Measurements from ENCODE around the gene TFPT. TPM values are rescaled to one million over a fixed set of nuclear protein-coding genes. Genes with fewer than 3 reads are reported as not detected.
A peak's percentile ranks its signal among the peaks of the same experiment; 100 is the strongest.

Gene TFPT
- total RNA-seq, 1 donor from 2014 or later: 4.3 TPM

DNA sequence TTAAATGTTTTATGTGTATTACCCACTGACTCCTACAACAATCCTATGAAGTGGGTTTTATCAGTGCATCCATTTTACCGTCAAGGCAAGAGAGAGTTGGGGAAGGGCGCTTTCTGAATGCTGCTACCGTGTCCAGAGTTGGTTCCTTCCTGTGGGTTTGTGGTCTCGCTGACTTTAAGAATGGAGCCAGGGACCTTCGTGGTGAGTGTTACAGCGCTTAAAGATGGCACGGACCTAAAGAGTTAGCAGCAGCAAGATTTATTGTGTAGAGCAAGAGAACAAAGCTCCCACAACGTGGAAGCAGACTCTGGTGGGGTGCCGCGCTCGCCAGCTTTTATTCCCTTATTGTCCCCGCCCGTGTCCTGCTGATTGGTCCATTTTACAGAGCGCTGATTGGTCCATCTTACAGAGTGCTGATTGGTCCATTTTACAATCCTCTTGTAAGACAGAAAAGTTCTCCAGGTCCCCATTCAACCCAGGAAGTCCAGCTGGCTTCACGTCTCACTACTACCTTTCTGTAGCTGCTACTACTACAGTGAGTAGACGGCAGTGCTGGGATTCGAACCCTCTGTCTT is 20.9 kb downstream of the TFPT start:
- ATAC-seq (no peak), DNase-seq (ENCODE audit: low spot score) (no peak)

DNA sequence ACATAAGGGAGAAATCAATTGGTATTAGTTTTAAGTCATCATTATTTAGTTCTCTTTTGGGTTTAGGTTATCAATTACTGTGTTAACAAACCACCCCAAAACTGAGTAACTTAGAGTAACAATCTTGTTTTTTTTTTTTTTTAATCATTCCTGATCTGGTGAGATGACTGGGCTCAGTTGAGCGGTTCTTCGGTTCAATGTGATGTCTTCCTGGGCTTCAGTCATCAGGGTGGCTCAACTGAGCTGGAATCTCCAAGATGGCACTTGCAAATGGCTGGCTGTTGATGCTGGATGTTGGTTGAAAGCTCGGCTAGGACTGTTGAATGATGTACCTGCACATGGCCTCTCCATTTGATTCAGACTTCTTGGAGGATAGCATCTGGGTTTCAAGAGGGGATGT is 31.0 kb downstream of the TFPT start:
- ATAC-seq (no peak), DNase-seq (ENCODE audit: low spot score) (no peak)

- DNase-seq (ENCODE audit: low spot score): no peak
- no peak for ATAC-seq
Observed at GRCh38 chr19:54081032-54081431, 34.4 kb downstream of the TFPT start, which contains the start of gene TARM1. Gene TARM1, minus strand, starts transcription at chr19:54081365. Its CDS starts 25 bp downstream, at chr19:54081340.

DNA sequence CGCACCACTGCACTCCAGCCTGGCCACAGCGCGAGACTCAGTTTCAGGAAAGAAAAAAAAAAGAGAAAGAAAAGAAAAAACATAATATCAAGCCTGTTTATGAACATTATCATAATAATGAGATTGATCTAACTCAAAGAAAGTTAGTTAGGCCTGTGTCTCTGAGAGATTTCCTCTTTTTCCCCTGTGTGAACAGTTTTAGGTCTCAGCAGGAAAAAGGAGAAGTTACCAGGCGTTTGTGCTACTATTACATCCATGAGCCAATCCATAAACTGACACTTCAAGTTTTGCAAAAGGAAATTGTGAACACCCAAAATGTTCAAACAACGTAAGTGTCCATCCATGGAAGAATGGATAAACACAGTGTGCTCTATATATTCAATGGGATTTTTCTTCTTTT is 38.1 kb downstream of the TFPT start:
- DNase-seq (ENCODE audit: low spot score): no peak
- ATAC-seq: no peak

GRCh38 chr19:54074851-54075250 is 40.6 kb downstream of the TFPT start:
- DNase-seq (ENCODE audit: low spot score) (no peak), ATAC-seq (no peak)

DNA sequence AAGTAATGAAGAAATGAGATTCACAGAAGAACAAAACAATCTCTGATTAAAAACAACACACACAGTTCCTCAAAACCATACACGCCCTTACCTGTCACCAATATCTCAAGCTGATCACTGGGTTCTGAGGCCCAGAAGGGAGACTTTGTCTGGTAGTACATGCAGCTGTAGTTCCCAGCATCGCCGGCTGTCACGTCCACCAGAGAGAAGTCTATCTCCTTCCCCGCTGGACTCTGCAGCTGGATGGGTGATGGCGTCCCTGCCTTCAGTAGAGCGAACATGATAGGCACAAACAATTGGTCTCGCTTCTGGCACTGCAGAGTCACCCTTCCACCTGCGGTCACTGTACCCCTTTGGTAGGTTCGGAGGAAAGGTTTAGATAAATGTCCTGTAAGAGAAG is 41.6 kb downstream of the TFPT start:
- ATAC-seq (no peak), DNase-seq (ENCODE audit: low spot score) (no peak)

DNA sequence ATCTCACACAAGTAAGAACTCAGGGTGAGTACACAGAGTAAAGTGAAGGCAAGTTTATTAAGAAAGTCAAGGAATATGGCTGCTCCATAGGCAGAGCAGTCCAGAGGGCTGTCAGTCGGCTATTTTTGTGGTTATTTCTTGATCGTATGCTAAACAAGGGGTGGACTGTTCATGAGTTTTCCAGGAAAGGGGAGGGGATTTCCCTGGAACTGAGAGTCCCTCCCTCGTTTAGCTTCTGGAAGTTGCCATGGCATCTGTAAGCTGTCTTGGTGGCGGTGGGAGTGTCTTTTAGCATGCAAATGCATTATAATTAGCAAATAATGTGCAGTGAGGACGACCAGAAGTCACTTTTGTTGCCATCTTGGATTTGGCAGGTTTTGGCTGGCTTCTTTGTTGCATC is 46.0 kb downstream of the TFPT start:
- DNase-seq (ENCODE audit: low spot score) (no peak), ATAC-seq (no peak)

GRCh38 chr19:54063350-54064116 is 51.9 kb downstream of the TFPT start, which contains the start of gene VSTM1:
Gene VSTM1, minus strand, starts transcription at chr19:54063897. Its CDS starts 120 bp downstream, at chr19:54063777.
- no peak for ATAC-seq

GRCh38 chr19:54062643-54063042 is 52.8 kb downstream of the TFPT start:
- ATAC-seq (peak; percentile 49), DNase-seq (ENCODE audit: low spot score) (no peak)

More at GRCh38 chr19:54063350-54064116, 51.9 kb downstream of the TFPT start, which contains the start of gene VSTM1:
- no peak for DNase-seq (ENCODE audit: low spot score)

Other genes starting within 250 kb of the TFPT start
- 15.2 TPM for gene MYADM, start 247.8 kb downstream of the TFPT start, total RNA-seq
- gene PRKCG, start 233.5 kb downstream of the TFPT start, total RNA-seq: 0.08 TPM
- gene CACNG7, start 206.4 kb downstream of the TFPT start, total RNA-seq: not detected
- not detected for gene CACNG8, start 152.7 kb downstream of the TFPT start, total RNA-seq
- gene CACNG6, start 124.0 kb downstream of the TFPT start, total RNA-seq: not detected
- not detected for gene VSTM1, start 51.8 kb downstream of the TFPT start, total RNA-seq
- gene TARM1, start 34.3 kb downstream of the TFPT start, total RNA-seq: not detected
- 0.91 TPM for gene OSCAR, start 14.9 kb downstream of the TFPT start, total RNA-seq
- gene NDUFA3, start 12.8 kb downstream of the TFPT start, total RNA-seq: 74.5 TPM
- 23.2 TPM for gene PRPF31, start 97 bp upstream of the TFPT start, total RNA-seq
- gene CNOT3, start 22.1 kb upstream of the TFPT start, total RNA-seq: 19.0 TPM
- 1.3 TPM for gene LENG1, start 44.1 kb upstream of the TFPT start, total RNA-seq
- gene TMC4, start 57.5 kb upstream of the TFPT start, total RNA-seq: 1.9 TPM
- 34.3 TPM for gene MBOAT7, start 73.9 kb upstream of the TFPT start, total RNA-seq
- gene TSEN34, start 75.7 kb upstream of the TFPT start, total RNA-seq: 17.4 TPM
- gene RPS9, start 85.2 kb upstream of the TFPT start, total RNA-seq: 482 TPM
- 1.2 TPM for gene LILRB3, start 107.3 kb upstream of the TFPT start, total RNA-seq
- 0.75 TPM for gene LILRA6, start 127.1 kb upstream of the TFPT start, total RNA-seq
- 8.7 TPM for gene LILRB5, start 141.6 kb upstream of the TFPT start, total RNA-seq
- gene LILRB2, start 165.5 kb upstream of the TFPT start, total RNA-seq: 1.7 TPM
- 1.4 TPM for gene LILRA5, start 197.5 kb upstream of the TFPT start, total RNA-seq
- not detected for gene LILRA4, start 223.5 kb upstream of the TFPT start, total RNA-seq
- 3.1 TPM for gene LAIR1, start 249.3 kb upstream of the TFPT start, total RNA-seq